ENCODE measurements around the gene F5. TPM values are rescaled to one million over a fixed set of nuclear protein-coding genes. Genes with fewer than 3 reads are reported as not detected.

Gene F5
- total and polyA plus RNA-seq, 2 experiments from 2014 or later = 20.4 to 24.0 TPM

- Histone ChIP-seq H3K4me3 (no peak overlapping the region), H3K4me1 (ENCODE audit: insufficient read depth) (peaks cover 40% of the 10 kb centered on the region), H3K27ac (peak overlapping the region; percentile 89), H3K36me3 (replicated peaks; ENCODE audit: insufficient read depth, low read depth) (no peaks in the 10 kb centered on the region), H3K79me2 (no peaks in the 10 kb centered on the region), H3K4me2 (no peak overlapping the region), H4K20me1 (ENCODE audit: insufficient read depth, poor library complexity, severe bottlenecking) (no peaks in the 10 kb centered on the region), H3K9me3 (ENCODE audit: low read depth) (no peaks in the 10 kb centered on the region), H3K9me2 (replicated peaks; ENCODE audit: insufficient read depth) (no peaks in the 10 kb centered on the region), H3K27me3 (no peaks in the 10 kb centered on the region), H2AFZ (no peak overlapping the region)
- peak; percentile 18 for DNase-seq (ENCODE audit: low spot score)
- WGBS (ENCODE audit: low lambda C conversion rate, missing lambda C conversion rate) = 48% methylated on average over 3 of the region's 3 CpGs
- TF ChIP-seq EZH2 (IDR thresholded peaks at IDR 0.05; ENCODE audit: borderline replicate concordance) (no peak), EZH2phosphoT487 (IDR thresholded peaks at IDR 0.05; ENCODE audit: low read depth, severe bottlenecking, unreplicated experiment) (no peak), CTCF (IDR thresholded peaks at IDR 0.05; ENCODE audit: poor library complexity) (no peak)
Measured at GRCh38 chr1:169527001-169527400, 59.3 kb downstream of the F5 start.

GRCh38 chr1:169526120-169526832 is 60.0 kb downstream of the F5 start:
- H3K27me3 ChIP-seq = no peaks in the 10 kb centered on the region
- no peak overlapping the region for H2AFZ ChIP-seq
- no peak overlapping the region for H3K4me2 ChIP-seq
- DNase-seq (ENCODE audit: low spot score) = no peak
- H3K79me2 ChIP-seq = no peaks in the 10 kb centered on the region
- H3K9me2 ChIP-seq (replicated peaks; ENCODE audit: insufficient read depth) = no peaks in the 10 kb centered on the region
- WGBS (ENCODE audit: low lambda C conversion rate, missing lambda C conversion rate) = 87% methylated on average over 1 of the region's 1 CpG
- TF ChIP-seq CTCF (IDR thresholded peaks at IDR 0.05; ENCODE audit: poor library complexity) (no peak), EZH2 (IDR thresholded peaks at IDR 0.05; ENCODE audit: borderline replicate concordance) (no peak), EZH2phosphoT487 (IDR thresholded peaks at IDR 0.05; ENCODE audit: low read depth, severe bottlenecking, unreplicated experiment) (no peak)
- no peak overlapping the region for H3K4me3 ChIP-seq
- no peaks in the 10 kb centered on the region for H3K9me3 ChIP-seq (ENCODE audit: low read depth)
- peaks cover 40% of the 10 kb centered on the region for H3K4me1 ChIP-seq (ENCODE audit: insufficient read depth)
- no peak overlapping the region for H3K27ac ChIP-seq
- no peaks in the 10 kb centered on the region for H3K36me3 ChIP-seq (replicated peaks; ENCODE audit: insufficient read depth, low read depth)
- no peaks in the 10 kb centered on the region for H4K20me1 ChIP-seq (ENCODE audit: insufficient read depth, poor library complexity, severe bottlenecking)

- Histone ChIP-seq H3K9me3 (ENCODE audit: low read depth) (no peaks in the 10 kb centered on the region), H3K4me2 (no peak overlapping the region), H2AFZ (no peak overlapping the region), H3K27me3 (no peaks in the 10 kb centered on the region), H3K27ac (no peak overlapping the region), H3K4me1 (ENCODE audit: insufficient read depth) (peaks cover 40% of the 10 kb centered on the region), H3K36me3 (replicated peaks; ENCODE audit: insufficient read depth, low read depth) (no peaks in the 10 kb centered on the region), H3K79me2 (no peaks in the 10 kb centered on the region), H4K20me1 (ENCODE audit: insufficient read depth, poor library complexity, severe bottlenecking) (no peaks in the 10 kb centered on the region), H3K4me3 (no peak overlapping the region), H3K9me2 (replicated peaks; ENCODE audit: insufficient read depth) (no peaks in the 10 kb centered on the region)
- WGBS (ENCODE audit: low lambda C conversion rate, missing lambda C conversion rate) = 95% methylated on average over 1 of the region's 1 CpG
- no peak for TF ChIP-seq EZH2phosphoT487 (IDR thresholded peaks at IDR 0.05; ENCODE audit: low read depth, severe bottlenecking, unreplicated experiment)
- TF ChIP-seq EZH2 (IDR thresholded peaks at IDR 0.05; ENCODE audit: borderline replicate concordance) = no peak
- TF ChIP-seq CTCF (IDR thresholded peaks at IDR 0.05; ENCODE audit: poor library complexity) = no peak
- DNase-seq (ENCODE audit: low spot score) = no peak
Measured at GRCh38 chr1:169525391-169525790, 60.9 kb downstream of the F5 start.

Measured in hepatocyte (in vitro differentiated cells).